NCI-H2227 (cell line): ENCODE results near the gene MBNL1.

Experiments
- DNase-seq: peaks from one replicate; lab custom pipeline; 2025; ENCODE audit not compliant: unreplicated experiment; lab: John Stamatoyannopoulos, UW

MBNL1 gene

DNA sequence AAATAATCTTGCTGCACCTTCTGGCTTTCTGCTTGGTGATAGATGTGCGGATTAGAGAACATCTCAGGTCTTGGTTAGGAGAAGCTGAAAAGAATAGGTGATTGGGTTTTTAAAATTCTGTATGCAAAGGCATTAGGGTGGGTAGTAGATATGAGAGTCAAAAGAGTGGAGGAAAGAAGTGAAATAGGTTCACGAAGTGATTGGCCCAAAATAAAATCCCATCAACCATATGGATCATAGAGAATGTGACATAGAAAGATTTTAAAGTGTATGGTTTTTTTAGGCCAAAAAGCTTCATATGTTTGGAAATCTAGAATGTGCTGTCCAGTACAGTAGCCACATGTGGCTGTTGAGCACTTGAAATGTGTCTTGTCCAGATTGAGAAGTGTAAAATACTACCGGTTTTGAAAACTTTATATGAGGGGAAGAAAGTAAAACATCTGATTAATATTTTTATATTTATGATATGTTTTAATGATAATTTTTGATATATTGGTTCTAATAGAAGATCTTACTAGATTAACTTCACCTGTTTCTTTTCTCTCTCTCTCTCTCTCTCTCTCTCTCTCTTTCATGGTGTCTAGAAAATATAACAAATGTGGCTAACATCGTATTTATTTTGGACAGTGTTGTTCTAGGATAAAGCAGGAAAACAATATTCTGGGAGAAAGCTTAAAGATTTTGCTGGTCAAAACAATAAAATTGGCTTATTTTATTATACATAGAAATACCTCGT lies 2.9 kb downstream of the MBNL1 start:
- no peak for DNase-seq

DNA sequence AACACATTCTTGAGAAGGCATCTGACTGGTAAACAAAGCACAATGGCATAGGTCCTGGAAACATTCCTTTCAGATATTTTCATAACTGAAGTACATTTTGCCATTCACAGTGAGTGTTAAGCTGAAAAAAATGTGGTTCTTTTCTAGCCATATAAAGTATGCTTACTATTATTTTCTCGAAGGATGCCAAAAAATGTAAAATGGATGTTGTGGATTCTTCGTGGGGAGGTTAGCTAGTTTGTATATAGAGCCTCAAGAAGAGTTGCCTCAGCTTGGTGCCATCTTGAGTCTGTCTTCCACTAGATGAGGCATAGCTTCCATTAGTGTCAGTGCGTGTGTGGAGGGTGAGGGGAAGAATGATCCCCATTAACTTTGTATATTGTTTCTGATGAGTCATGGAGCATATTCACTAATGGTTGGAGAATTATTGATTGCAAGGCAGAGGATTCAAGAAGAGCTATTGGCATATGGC lies 4.1 kb downstream of the MBNL1 start:
- peak; percentile 3 for DNase-seq

GRCh38 chr3:152276681-152277080 lies 8.0 kb downstream of the MBNL1 start:
- no peak for DNase-seq

DNA sequence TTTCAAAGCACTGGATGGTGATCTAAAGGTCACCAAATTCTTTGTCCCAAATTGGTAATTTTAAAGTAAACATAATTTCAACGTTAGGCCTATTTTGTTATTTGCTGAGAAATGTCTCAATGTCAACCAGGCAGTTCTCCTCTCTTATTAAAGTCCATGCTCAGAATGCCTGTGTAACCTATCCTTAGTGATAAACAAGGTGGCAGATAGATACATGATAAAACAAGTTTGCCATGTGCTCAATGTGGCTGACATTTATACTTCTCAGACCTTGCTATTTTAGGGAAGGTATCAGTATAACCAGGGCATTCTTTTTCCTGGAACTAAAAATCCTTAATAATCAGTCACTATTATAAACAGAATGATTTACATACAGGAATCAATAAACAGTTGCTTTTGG lies 8.5 kb downstream of the MBNL1 start:
- no peak for DNase-seq

DNA sequence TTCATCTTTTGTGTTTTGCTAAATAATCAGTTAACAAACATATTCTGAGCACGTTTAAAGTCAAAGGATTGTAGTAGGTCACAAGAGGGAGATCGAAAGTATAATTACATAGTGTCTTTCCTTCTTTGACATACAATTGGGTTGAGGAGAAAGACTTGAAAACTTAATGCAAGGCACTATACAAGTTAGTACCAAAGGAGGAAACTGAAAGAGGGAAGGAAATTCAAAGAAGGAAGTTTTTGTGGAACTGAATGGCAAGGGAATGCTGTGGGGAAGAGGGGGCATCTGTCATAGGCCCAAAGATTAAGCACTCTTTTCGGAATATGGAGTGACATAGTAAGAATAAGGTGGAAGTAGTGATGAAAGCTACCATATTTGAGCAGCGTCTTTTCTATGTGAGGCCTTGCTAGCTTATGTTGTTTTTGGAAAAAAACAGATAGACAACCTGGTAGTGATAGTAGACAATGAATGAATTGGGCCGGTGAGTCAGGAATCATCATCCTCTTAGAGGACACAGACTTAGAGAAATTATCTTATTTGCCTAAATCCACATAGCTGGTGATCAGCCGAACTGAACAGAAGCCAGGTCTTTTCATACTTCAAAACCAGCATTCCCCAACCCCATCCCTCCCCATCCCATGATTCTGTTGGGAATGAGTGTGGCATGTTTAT lies 10.2 kb downstream of the MBNL1 start:
- no peak for DNase-seq

DNA sequence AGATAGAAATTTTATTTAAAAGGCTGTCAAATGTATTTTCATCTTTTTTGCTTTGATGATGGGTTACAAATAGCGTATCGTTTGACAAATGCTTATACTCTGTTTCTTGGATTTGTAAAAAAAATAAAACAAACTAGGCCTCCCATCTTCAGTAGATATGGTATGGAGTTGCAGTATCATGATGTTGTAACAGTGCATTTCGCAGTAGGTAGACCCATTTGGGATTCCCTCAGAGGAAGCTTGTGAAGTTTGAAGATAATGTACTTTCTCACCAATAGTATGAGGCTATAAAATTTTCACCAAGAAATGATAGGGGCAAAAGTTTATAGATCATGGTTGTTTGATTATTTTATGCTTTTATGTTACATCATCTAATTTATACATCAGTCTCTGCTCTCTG lies 10.8 kb downstream of the MBNL1 start:
- no peak for DNase-seq

GRCh38 chr3:152280539-152280938 lies 11.8 kb downstream of the MBNL1 start:
- no peak for DNase-seq

DNA sequence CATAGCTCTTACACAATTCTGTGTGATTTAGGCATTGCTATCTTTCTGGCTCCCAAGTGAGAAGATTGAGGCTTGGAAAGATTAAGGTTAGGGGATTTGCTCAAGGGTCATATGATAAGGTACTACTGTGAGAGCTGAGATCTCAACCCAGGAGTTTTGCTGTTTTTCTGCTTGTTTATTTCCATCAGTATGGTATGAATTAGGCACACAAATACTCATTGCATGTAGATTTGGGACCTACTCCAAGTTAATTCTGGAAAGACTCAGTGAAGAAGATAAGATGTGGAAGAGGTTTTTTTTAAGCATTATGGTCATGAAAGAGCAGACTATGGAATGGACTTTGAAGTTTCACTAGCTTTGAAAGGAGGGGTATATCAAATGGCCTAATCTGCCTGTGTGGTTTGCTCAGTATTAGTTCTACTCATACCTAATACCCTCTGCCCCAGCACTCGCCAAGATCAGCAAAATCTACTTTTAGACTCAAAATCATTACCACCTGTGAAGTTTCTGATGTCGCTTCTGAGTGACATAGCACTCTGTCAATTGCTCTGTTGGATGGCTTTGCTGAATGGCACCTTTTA lies 12.5 kb downstream of the MBNL1 start:
- no peak for DNase-seq

DNA sequence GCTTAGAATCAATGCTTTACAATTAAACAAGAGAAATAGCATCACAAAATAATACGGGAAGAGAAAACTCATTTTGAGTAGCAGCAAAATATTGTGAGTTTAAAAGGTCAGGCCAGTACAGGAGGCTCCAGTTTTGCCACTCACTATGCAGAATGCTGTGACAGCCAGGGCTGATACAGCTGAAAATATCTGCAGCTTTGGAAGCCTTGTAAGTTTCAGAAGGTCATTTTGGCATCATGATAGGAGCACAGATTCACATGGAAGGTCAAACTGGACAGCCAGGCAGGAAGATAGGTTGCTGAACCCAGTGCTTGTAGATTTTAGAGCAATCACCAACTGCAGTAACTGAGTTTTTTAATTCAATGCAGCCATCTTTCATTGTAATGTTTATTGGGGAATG lies 14.1 kb downstream of the MBNL1 start:
- no peak for DNase-seq

DNA sequence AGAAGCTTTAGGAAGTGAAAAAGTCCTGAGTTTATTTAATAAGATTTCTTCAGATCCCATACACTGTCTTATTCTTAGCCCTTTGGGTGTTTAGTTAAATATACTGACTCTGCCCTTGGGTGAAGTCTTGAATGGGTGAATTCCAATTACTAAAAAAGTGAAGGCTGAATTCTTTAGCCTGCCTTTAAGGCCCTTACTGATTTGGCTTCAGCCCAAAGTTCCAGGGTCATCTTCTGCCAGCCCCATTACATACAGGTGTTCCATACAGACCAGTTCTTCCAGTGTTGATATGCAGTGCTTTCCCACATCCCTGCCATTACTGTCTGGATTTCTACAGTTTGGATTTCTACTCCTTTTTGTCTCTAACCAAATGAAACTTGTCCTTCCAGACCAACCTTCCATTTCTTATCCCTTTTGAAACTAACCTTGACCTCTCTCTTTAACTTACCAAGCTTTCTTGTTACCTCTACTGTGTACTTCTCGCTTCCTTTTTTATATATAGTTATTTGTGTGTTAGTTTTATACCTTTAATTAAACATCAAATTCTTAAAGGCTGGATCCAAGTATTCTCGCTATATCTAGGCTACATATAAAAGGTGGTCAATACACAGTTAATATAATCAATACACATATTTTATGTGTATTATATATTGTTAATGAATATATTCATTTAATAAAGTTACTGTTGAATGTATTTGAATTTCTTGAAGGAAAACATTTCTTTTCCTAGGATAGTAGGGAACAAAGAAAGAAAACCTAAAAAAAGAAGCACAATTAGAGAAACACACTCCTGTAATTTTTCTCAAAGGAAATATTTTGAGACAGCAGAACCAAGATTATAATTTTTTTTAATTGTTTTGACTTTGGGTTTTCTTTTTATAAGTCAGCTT lies 15.0 kb downstream of the MBNL1 start:
- no peak for DNase-seq

DNA sequence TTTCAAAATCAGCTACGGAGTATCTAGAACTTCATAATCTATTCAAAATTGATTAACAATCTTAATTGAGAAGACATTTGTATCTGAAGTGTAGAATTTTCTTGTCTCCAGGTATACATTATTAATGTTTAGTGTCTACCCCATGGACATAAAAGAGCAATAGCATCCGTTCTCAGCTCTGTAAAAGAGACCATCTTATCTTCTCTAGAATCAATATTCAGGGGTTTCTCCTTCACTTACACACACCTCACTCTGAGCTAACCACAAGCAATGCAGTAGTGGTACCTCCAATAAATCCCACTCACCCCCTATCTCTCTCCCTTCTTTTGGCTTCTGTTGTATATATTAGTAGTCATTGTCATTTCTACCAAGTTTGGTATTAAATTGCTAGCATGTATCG lies 16.2 kb downstream of the MBNL1 start:
- no peak for DNase-seq

- no peak for DNase-seq
These were observed 16.8 kb downstream of the MBNL1 start for GRCh38 chr3:152285509-152285908.

DNA sequence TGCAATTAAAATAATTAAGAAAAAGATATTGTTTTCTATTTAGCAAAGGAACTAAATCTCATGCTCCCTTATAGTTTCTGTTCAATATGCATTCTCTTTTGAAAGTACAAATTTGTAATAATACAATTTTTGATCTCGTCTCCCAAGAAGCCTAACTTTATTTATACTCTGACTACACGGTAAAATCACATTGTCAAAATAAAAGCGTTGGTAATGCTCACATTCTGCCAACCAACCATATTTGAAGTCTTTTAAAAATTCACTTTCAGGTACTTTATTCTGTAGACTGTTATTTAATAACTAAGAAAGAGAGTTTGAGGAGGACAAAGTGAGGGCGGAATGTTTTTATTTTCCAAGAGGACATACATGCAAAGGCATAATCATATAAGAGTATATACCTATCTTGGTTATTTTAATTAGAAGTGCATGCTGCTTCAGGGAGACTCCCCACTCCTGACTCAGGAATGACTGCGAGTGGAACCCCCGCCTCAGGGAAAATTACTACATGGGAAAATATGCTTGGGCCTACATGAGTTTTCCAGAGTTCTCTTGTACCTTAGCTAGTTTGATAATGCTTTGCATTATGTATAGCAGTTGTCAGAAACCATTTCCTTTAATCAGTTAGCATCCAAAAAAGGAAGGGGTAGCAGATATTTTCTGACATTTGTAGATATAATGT lies 19.3 kb downstream of the MBNL1 start:
- no peak for DNase-seq

DNA sequence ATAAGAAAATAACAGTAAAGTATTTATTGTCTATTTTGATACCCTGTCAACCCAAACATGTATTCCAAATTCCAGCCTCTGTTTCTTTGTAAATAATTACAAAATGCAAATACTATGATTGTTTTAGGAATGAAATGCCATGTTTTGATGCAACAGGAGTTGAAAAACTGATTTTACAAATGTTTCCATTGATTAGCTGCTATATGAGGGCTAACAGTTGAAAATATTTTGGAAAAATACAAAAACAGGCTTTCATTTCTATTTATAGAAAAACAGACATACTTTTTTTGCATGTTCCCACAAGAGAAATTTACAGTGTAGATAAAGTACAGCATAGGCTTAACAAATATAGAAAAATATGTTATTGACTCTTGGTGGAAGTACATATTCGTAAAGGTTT lies 20.0 kb downstream of the MBNL1 start:
- DNase-seq: no peak

DNA sequence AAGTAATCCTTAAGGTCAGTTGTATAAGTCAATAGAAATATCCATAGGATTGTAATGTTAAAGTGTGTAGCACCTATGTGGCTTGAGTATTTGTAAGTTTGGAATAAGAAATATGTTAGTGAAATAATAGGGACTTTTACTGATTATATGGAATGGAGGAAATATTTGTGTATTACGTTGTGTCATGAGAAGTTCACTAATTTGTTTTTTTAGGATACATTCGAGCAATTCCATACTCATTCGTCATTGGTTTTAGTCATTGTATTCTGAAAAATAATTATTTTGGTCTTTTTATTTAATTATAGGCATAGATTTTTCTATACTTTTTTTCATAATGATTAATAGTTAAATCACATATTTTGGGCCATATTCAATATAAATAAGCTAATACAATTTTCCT lies 21.0 kb downstream of the MBNL1 start:
- DNase-seq: no peak

- no peak for DNase-seq
These were observed 21.6 kb downstream of the MBNL1 start for GRCh38 chr3:152290374-152290773.

DNA sequence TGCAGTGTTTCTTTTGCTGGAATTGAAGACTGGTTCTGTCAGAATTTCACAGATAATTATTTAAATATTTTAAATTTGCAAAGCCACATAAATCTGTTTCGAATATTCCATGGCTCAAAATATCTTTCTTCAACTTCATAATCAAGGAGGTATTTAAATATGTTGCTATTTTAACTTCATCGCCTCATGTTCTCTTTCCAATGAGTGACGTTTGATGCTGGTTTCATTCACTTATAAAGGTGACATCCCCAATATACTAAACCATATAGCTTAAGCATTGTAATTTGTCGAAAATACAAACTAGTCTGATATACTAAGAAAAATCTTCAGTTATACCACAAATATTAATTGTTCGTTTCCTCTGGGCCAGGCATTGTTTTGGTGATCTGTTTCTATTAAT lies 22.5 kb downstream of the MBNL1 start:
- no peak for DNase-seq

DNA sequence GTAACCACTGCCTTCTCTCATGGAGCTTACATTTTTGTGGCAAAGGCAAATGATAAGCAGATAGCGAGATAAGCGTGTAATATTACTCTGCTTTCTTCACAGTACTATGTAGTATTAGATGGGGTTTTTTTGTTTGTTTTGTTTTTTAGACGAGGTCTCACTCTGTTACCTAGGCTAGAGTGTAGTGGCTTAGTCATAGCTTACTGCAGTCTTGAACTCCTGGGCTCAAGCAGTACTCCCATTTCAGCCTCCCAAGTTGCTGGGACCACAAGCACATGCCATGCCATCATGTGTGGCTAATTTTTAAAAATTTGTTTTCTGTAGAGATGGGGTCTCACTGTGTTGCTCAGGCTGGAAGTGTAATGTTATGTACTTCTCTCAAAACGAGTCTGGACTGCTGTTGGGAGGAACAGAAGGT lies 22.9 kb downstream of the MBNL1 start:
- DNase-seq: no peak

DNA sequence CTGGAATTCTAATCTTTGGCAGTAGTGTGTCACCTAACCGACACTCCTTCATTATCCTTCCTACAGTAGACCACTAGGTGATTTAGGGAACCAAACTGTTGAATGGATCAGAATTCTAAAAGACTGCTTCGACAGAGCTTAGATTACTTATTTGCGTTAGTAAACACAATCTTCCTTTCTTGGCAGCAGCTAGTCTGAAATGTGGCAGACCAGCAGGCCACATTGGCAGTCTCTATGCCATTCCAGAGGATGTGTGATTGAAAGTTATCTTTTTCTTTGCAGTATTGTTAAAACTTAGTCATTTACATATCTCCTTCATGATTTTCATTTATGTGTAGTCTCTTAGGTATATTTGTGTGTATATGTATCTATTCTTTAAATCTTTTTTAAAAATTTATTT lies 23.6 kb downstream of the MBNL1 start:
- DNase-seq: no peak

DNA sequence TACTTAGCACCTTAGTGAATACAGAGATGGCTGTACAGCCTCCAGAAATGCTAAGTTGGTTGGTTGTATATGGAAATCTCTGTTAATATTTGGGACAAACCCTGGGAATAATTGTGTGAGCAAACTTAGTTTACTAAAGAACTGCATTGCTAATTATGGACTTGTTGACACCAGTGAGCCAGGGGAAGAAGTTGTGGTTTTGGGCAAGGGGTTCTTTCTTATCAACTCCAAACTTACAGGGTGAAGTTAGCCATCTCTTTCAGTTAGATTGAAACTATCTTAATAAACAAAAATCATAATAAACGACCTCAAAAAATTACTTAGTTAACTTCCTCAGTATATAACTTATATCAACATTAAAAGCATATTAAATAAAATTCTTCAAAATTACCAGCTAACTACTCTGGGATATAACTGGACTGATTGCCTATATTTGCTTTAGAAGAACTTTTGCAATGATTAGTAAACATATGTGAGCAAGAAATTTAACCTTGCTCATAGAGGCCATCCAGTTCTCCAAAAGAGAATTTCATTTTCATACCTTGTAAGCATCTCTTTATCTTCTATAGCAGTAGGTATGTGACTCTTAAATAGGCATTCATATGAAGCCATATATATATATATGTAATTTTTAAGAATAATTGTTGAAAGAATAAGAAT lies 24.7 kb downstream of the MBNL1 start:
- DNase-seq: no peak
